Right lobe of liver (tissue), 6 donors: ENCODE results near the gene CASZ1. TPM values are rescaled to one million over a fixed set of nuclear protein-coding genes. Genes with fewer than 3 reads are reported as not detected.

Experiments
- ATAC-seq, 4 donors: fragments of 200-7000 bp; cut with Tn5 transposase; one replicate each; pipeline ENCODE4 v1.9.1; 2020; ENCODE audit warnings: mild to moderate bottlenecking in 4 of 4, moderate library complexity in 4 of 4
- DNase-seq, 3 donors: peaks; one replicate each; pipeline ENCODE4 v3.0.0-alpha.2; 2020
- H3K27ac ChIP-seq, 3 donors: fragments of 200-600 bp; one replicate each; pipeline ENCODE4 v1.8.0; 2022
- H3K27me3 ChIP-seq, 2 donors: fragments of 200-600 bp; one replicate each; pipeline ENCODE4 v1.8.0; 2022
- H3K36me3 ChIP-seq, 4 donors: fragments of 200-600 bp; sonication (generic) in 1 of 4; one replicate each; pipeline versions ENCODE4 v1.5.1 to v1.8.0; 2017 to 2022; ENCODE audit warnings: control low read depth in 1 of 4
- H3K4me1 ChIP-seq, 4 donors: fragments of 200-600 bp; sonication (generic) in 1 of 4; one replicate each; pipeline versions ENCODE4 v1.5.1 to v1.8.0; 2017 to 2022; ENCODE audit warnings: control low read depth in 1 of 4
- H3K4me3 ChIP-seq, 3 donors: fragments of 200-600 bp; one replicate each; pipeline ENCODE4 v1.8.0; 2022
- H3K9me3 ChIP-seq, 4 donors: fragments of 200-600 bp; sonication (generic) in 1 of 4; one replicate each; pipeline versions ENCODE4 v1.5.1 to v1.8.0; 2017 to 2022; ENCODE audit warnings: control low read depth in 1 of 4
- POLR2A ChIP-seq: fragments of 450-650 bp; IDR thresholded peaks from one replicate; pipeline ENCODE4 v1.6.1; 2017; ENCODE audit warnings: antibody characterized with exemption, mild to moderate bottlenecking
- WGBS: methylation state at CpG from one replicate; pipeline ENCODE4 v1.1.6; 2018; ENCODE audit warnings: low coverage, low lambda C conversion rate; ENCODE audit not compliant: insufficient coverage; ENCODE audit errors: missing lambda C conversion rate; 5-methylcytosine and 5-hydroxymethylcytosine counted together
- intact Hi-C, 2 donors: fragments of 100-400 bp; cut with DNase I; formaldehyde crosslinking; loops; one replicate each; pipeline versions ENCODE4 v1.11.2 to v1.14.1; 2022
- total RNA-seq, 6 experiments: library from RNA; depleted of rRNA in 2 of 6; stranded (reverse); fragments of >200 nt in 2 of 6; fragmentation: NEBNext Ultra II Directional in 3 of 6; extraction: Animal tissue kit (Norgen Biotek cat#: 25700) in 3 of 6; gene quantifications; one replicate each; pipeline versions ENCODE4 v1.1.0 to v1.2.4, GENCODE V29; 2016 to 2023
- TF ChIP-seq, protein P1 (sequence below), 4 donors: fragments of 200-600 bp in 3 of 4; fragments of 450-650 bp in 1 of 4; IDR thresholded peaks; one replicate each; pipeline versions ENCODE4 v1.5.1 to v1.8.0; 2016 to 2022; ENCODE audit warnings: antibody characterized with exemption in 4 of 4, mild to moderate bottlenecking in 2 of 4
- donor health status: DM: no; HTN: yes; CAD: no.
- donor health status: DM: no; HTN: no; CAD: no.
- donor health status: DM: no; HTN: no; CAD: no.
- donor health status: DM: no; HTN: yes; CAD: no.
- donor health status: DM: no; HTN: yes; CAD: no.

CASZ1 gene
- total RNA-seq, 6 experiments from 2014 or later = 3.1 to 10.1 (median 5.3) TPM

DNA sequence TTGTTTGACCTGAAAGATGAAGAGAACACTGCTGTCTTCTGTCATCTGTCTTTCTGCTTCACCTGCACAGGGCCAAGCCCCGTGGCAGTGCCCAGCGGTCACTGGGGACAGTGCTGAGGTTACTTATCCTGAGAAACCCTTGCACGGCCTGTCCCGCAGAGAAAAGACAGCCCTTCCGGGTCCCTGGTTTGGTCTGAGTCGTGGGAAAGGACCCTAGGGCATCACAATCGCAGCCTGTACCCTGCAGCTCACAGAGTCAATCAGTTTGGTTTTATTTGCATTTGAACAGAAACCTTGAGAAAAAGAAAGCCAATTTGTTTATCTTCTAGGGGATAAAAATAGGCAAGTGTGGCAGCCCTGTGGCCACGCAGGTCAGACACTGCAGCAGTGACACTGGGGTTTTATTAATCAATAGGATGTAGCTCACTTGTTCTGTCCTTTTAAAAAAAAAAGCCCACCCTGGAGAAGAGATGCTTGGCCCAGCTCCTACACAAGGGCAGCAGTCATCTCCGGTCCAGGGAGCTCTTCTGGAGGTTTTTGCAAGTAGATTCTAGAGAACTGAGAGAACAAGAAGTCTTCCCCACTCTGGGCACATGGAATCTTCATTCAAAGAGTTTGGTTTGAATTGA lies 201.7 kb downstream of the CASZ1 start:
- WGBS = 23% methylated on average over 9 of the region's 9 CpGs
- Histone ChIP-seq H3K4me3 (no peak overlapping the region), H3K27ac (peak overlapping the region in 1 of 3 donors; percentile 34), H3K9me3 (no peaks in the 10 kb centered on the region), H3K4me1 (peaks cover 0 to 53% (median 22%) of the 10 kb centered on the region in 4 donors), H3K27me3 (no peaks in the 10 kb centered on the region), H3K36me3 (no peaks in the 10 kb centered on the region)
- intact Hi-C loops = no loop called here
- no peak for DNase-seq
- peak in 2 of 4 donors; percentile 6 to 7 for ATAC-seq
- TF ChIP-seq POLR2A = no peak
- TF ChIP-seq, protein P1, sequence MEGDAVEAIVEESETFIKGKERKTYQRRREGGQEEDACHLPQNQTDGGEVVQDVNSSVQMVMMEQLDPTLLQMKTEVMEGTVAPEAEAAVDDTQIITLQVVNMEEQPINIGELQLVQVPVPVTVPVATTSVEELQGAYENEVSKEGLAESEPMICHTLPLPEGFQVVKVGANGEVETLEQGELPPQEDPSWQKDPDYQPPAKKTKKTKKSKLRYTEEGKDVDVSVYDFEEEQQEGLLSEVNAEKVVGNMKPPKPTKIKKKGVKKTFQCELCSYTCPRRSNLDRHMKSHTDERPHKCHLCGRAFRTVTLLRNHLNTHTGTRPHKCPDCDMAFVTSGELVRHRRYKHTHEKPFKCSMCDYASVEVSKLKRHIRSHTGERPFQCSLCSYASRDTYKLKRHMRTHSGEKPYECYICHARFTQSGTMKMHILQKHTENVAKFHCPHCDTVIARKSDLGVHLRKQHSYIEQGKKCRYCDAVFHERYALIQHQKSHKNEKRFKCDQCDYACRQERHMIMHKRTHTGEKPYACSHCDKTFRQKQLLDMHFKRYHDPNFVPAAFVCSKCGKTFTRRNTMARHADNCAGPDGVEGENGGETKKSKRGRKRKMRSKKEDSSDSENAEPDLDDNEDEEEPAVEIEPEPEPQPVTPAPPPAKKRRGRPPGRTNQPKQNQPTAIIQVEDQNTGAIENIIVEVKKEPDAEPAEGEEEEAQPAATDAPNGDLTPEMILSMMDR (IDR thresholded peaks at IDR 0.05) = no peak

DNA sequence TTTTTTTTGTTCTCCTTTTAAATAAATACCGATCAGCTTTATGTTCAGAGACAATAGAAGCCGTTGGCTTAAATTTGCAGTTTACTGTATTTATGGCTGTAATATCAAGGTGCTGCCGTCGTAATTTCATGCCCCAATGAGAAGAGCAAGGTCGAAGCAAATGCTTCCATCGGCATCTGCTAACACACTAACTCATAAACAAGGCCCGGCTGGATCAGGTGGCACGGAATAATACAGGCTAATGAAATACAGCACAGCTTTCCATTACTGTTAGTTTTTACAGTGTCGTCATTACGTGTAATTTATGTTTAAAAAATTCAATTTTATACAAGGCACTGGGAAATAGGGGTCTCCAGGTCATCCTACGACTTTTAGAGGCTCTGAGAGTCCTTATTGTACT lies 202.7 kb downstream of the CASZ1 start:
- no peak overlapping the region for H3K27ac ChIP-seq
- no peak for ATAC-seq
- intact Hi-C loops = no loop called here
- DNase-seq = no peak
- H3K4me1 ChIP-seq = peaks cover 0 to 44% (median 18%) of the 10 kb centered on the region in 4 donors
- H3K4me3 ChIP-seq = no peak overlapping the region
- no peaks in the 10 kb centered on the region for H3K36me3 ChIP-seq
- no peaks in the 10 kb centered on the region for H3K9me3 ChIP-seq
- TF ChIP-seq, protein P1 (IDR thresholded peaks at IDR 0.05) = no peak
- TF ChIP-seq POLR2A = no peak
- WGBS = 92% methylated on average over 11 of the region's 11 CpGs
- H3K27me3 ChIP-seq = no peaks in the 10 kb centered on the region

DNA sequence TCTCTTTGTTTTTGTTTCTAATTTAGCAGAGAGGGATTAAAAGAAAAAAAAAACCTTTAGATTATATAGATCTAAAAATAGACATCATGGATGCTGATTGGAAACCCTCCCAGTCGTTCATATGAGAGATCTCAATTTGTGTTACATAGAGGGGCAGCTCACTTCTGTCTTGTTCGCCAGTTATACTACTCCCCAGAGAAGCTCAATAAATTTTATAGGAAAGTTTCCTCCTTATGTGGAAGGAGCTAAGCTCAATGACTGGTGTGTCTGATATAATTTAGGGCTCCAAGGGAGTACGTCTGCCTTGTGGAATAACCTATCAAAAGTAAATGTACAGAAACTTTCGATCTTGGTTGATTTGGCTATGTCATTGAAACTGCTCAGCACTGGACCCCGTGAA lies 204.1 kb downstream of the CASZ1 start:
- H3K4me1 ChIP-seq = peaks cover 0 to 43% (median 13%) of the 10 kb centered on the region in 4 donors

DNA sequence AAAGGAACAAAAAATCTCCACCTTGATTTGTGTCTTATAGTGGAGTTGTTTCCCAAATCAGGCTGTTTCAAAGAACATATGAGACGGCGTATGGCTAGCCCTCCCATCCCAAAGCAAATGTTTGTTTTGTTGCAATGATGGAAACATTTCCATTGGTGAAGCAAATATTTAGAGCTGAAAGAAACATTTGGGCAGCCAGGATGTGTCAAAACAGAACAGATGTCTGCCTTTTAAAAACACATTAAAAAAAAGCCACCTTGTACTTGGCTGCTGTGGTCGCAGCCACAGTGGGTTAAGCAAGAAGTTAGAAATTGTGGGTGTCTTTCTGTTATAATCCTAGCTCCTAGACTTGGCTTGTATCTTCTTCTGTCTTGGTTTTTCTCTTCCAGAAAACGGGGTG lies 205.4 kb downstream of the CASZ1 start:
- Histone ChIP-seq H3K9me3 (no peaks in the 10 kb centered on the region), H3K27me3 (no peaks in the 10 kb centered on the region), H3K36me3 (no peaks in the 10 kb centered on the region), H3K4me3 (no peak overlapping the region), H3K27ac (peak overlapping the region in 2 of 3 donors; percentile 56 to 61), H3K4me1 (peaks cover 0 to 42% (median 8%) of the 10 kb centered on the region in 4 donors)
- TF ChIP-seq POLR2A = no peak
- TF ChIP-seq, protein P1 (IDR thresholded peaks at IDR 0.05) = no peak
- ATAC-seq = peak; percentile 74 to 86 (median 85)
- WGBS = 27% methylated on average over 3 of the region's 4 CpGs
- DNase-seq = no peak
- intact Hi-C loops = no loop called here

More for the DNA sequence above, 204.1 kb downstream of the CASZ1 start:
- ATAC-seq (no peak), DNase-seq (no peak)
- TF ChIP-seq, protein P1 (IDR thresholded peaks at IDR 0.05) = no peak
- TF ChIP-seq POLR2A = no peak
- intact Hi-C loops = no loop called here
- H3K36me3 ChIP-seq = no peaks in the 10 kb centered on the region
- no peaks in the 10 kb centered on the region for H3K9me3 ChIP-seq
- H3K27me3 ChIP-seq = no peaks in the 10 kb centered on the region
- 38% methylated on average over 2 of the region's 5 CpGs for WGBS
- no peak overlapping the region for H3K27ac ChIP-seq
- no peak overlapping the region for H3K4me3 ChIP-seq
